ENCODE measurements around the gene PLEKHA6.
A peak's percentile ranks its signal among the peaks of the same experiment; 100 is the strongest.

Gene PLEKHA6

GRCh38 chr1:204206121-204206520 is 153.6 kb downstream of the PLEKHA6 start:
- Histone ChIP-seq H3K4me1 (ENCODE audit: control insufficient read depth, insufficient read depth, low read length) (no peaks in the 10 kb centered on the region), H3K4me3 (ENCODE audit: low read depth, low read length) (no peak overlapping the region), H3K27me3 (ENCODE audit: control insufficient read depth, insufficient read depth, low read length) (no peaks in the 10 kb centered on the region; the same call in 1 of the 2 replicates), H3K36me3 (ENCODE audit: control insufficient read depth, insufficient read depth, low read length) (no peaks in the 10 kb centered on the region), H3K27ac (ENCODE audit: low read depth, low read length) (no peak overlapping the region), H3K9ac (ENCODE audit: low read depth, low read length) (no peak overlapping the region), H3K9me3 (ENCODE audit: control insufficient read depth, insufficient read depth, low read length) (no peaks in the 10 kb centered on the region)

GRCh38 chr1:204205486-204205885 is 154.2 kb downstream of the PLEKHA6 start:
- no peaks in the 10 kb centered on the region; the same call in 1 of the 2 replicates for H3K27me3 ChIP-seq (ENCODE audit: control insufficient read depth, insufficient read depth, low read length)
- H3K4me1 ChIP-seq (ENCODE audit: control insufficient read depth, insufficient read depth, low read length), result no peaks in the 10 kb centered on the region
- H3K9me3 ChIP-seq (ENCODE audit: control insufficient read depth, insufficient read depth, low read length), result no peaks in the 10 kb centered on the region
- H3K27ac ChIP-seq (ENCODE audit: low read depth, low read length), result no peak overlapping the region
- no peaks in the 10 kb centered on the region for H3K36me3 ChIP-seq (ENCODE audit: control insufficient read depth, insufficient read depth, low read length)
- H3K9ac ChIP-seq (ENCODE audit: low read depth, low read length), result no peak overlapping the region
- no peak overlapping the region for H3K4me3 ChIP-seq (ENCODE audit: low read depth, low read length)

GRCh38 chr1:204204944-204205343 is 154.8 kb downstream of the PLEKHA6 start:
- no peak overlapping the region for H3K4me3 ChIP-seq (ENCODE audit: low read depth, low read length)
- H3K4me1 ChIP-seq (ENCODE audit: control insufficient read depth, insufficient read depth, low read length), result no peaks in the 10 kb centered on the region
- no peak overlapping the region for H3K9ac ChIP-seq (ENCODE audit: low read depth, low read length)
- H3K27me3 ChIP-seq (ENCODE audit: control insufficient read depth, insufficient read depth, low read length), result no peaks in the 10 kb centered on the region; the same call in 1 of the 2 replicates
- H3K36me3 ChIP-seq (ENCODE audit: control insufficient read depth, insufficient read depth, low read length), result no peaks in the 10 kb centered on the region
- H3K27ac ChIP-seq (ENCODE audit: low read depth, low read length), result no peak overlapping the region
- H3K9me3 ChIP-seq (ENCODE audit: control insufficient read depth, insufficient read depth, low read length), result no peaks in the 10 kb centered on the region

- Histone ChIP-seq H3K4me1 (ENCODE audit: control insufficient read depth, insufficient read depth, low read length) (no peaks in the 10 kb centered on the region), H3K9ac (ENCODE audit: low read depth, low read length) (no peak overlapping the region), H3K27ac (ENCODE audit: low read depth, low read length) (no peak overlapping the region), H3K36me3 (ENCODE audit: control insufficient read depth, insufficient read depth, low read length) (no peaks in the 10 kb centered on the region), H3K27me3 (ENCODE audit: control insufficient read depth, insufficient read depth, low read length) (no peaks in the 10 kb centered on the region; the same call in 1 of the 2 replicates), H3K4me3 (ENCODE audit: low read depth, low read length) (no peak overlapping the region), H3K9me3 (ENCODE audit: control insufficient read depth, insufficient read depth, low read length) (no peaks in the 10 kb centered on the region)
Measured at GRCh38 chr1:204203206-204203767, 156.4 kb downstream of the PLEKHA6 start.

GRCh38 chr1:204202481-204202880 is 157.2 kb downstream of the PLEKHA6 start:
- no peak overlapping the region for H3K4me3 ChIP-seq (ENCODE audit: low read depth, low read length)
- no peak overlapping the region for H3K9ac ChIP-seq (ENCODE audit: low read depth, low read length)
- no peaks in the 10 kb centered on the region for H3K9me3 ChIP-seq (ENCODE audit: control insufficient read depth, insufficient read depth, low read length)
- no peak overlapping the region for H3K27ac ChIP-seq (ENCODE audit: low read depth, low read length)
- no peaks in the 10 kb centered on the region for H3K36me3 ChIP-seq (ENCODE audit: control insufficient read depth, insufficient read depth, low read length)
- H3K4me1 ChIP-seq (ENCODE audit: control insufficient read depth, insufficient read depth, low read length), result no peaks in the 10 kb centered on the region
- no peaks in the 10 kb centered on the region; the same call in 1 of the 2 replicates for H3K27me3 ChIP-seq (ENCODE audit: control insufficient read depth, insufficient read depth, low read length)

GRCh38 chr1:204201348-204202040 is 158.2 kb downstream of the PLEKHA6 start:
- no peak overlapping the region for H3K4me3 ChIP-seq (ENCODE audit: low read depth, low read length)
- no peaks in the 10 kb centered on the region for H3K9me3 ChIP-seq (ENCODE audit: control insufficient read depth, insufficient read depth, low read length)
- H3K4me1 ChIP-seq (ENCODE audit: control insufficient read depth, insufficient read depth, low read length), result no peaks in the 10 kb centered on the region
- H3K27ac ChIP-seq (ENCODE audit: low read depth, low read length), result no peak overlapping the region
- H3K27me3 ChIP-seq (ENCODE audit: control insufficient read depth, insufficient read depth, low read length), result no peaks in the 10 kb centered on the region; the same call in 1 of the 2 replicates
- no peak overlapping the region for H3K9ac ChIP-seq (ENCODE audit: low read depth, low read length)
- H3K36me3 ChIP-seq (ENCODE audit: control insufficient read depth, insufficient read depth, low read length), result no peaks in the 10 kb centered on the region

- Histone ChIP-seq H3K4me3 (ENCODE audit: low read depth, low read length) (no peak overlapping the region), H3K9me3 (ENCODE audit: control insufficient read depth, insufficient read depth, low read length) (no peaks in the 10 kb centered on the region), H3K36me3 (ENCODE audit: control insufficient read depth, insufficient read depth, low read length) (no peaks in the 10 kb centered on the region), H3K4me1 (ENCODE audit: control insufficient read depth, insufficient read depth, low read length) (no peaks in the 10 kb centered on the region), H3K9ac (ENCODE audit: low read depth, low read length) (no peak overlapping the region), H3K27me3 (ENCODE audit: control insufficient read depth, insufficient read depth, low read length) (no peaks in the 10 kb centered on the region), H3K27ac (ENCODE audit: low read depth, low read length) (no peak overlapping the region)
Measured at GRCh38 chr1:204199579-204199978, 160.2 kb downstream of the PLEKHA6 start.

- Histone ChIP-seq H3K4me3 (ENCODE audit: low read depth, low read length) (no peak overlapping the region), H3K9me3 (ENCODE audit: control insufficient read depth, insufficient read depth, low read length) (no peaks in the 10 kb centered on the region), H3K27ac (ENCODE audit: low read depth, low read length) (peak overlapping the region; percentile 26), H3K9ac (ENCODE audit: low read depth, low read length) (no peak overlapping the region), H3K4me1 (ENCODE audit: control insufficient read depth, insufficient read depth, low read length) (no peaks in the 10 kb centered on the region), H3K27me3 (ENCODE audit: control insufficient read depth, insufficient read depth, low read length) (no peaks in the 10 kb centered on the region), H3K36me3 (ENCODE audit: control insufficient read depth, insufficient read depth, low read length) (no peaks in the 10 kb centered on the region)
Measured at GRCh38 chr1:204198348-204199340, 161.1 kb downstream of the PLEKHA6 start.

GRCh38 chr1:204197068-204197467 is 162.7 kb downstream of the PLEKHA6 start:
- no peaks in the 10 kb centered on the region for H3K9me3 ChIP-seq (ENCODE audit: control insufficient read depth, insufficient read depth, low read length)
- H3K27me3 ChIP-seq (ENCODE audit: control insufficient read depth, insufficient read depth, low read length), result peaks cover 13% of the 10 kb centered on the region
- H3K27ac ChIP-seq (ENCODE audit: low read depth, low read length), result no peak overlapping the region
- no peaks in the 10 kb centered on the region for H3K4me1 ChIP-seq (ENCODE audit: control insufficient read depth, insufficient read depth, low read length)
- H3K4me3 ChIP-seq (ENCODE audit: low read depth, low read length), result no peak overlapping the region
- H3K36me3 ChIP-seq (ENCODE audit: control insufficient read depth, insufficient read depth, low read length), result no peaks in the 10 kb centered on the region
- no peak overlapping the region for H3K9ac ChIP-seq (ENCODE audit: low read depth, low read length)

GRCh38 chr1:204196068-204196795 is 163.5 kb downstream of the PLEKHA6 start, which contains the start of gene KISS1:
KISS1 (minus strand) TSS chr1:204196491; CDS start chr1:204192876, 3,615 bp downstream.
- H3K27ac ChIP-seq (ENCODE audit: low read depth, low read length), result no peak within 1 kb of the TSS

More at GRCh38 chr1:204196068-204196795, 163.5 kb downstream of the PLEKHA6 start, which contains the start of gene KISS1:
- peaks cover 21% of the 10 kb centered on the region for H3K27me3 ChIP-seq (ENCODE audit: control insufficient read depth, insufficient read depth, low read length)
- no peak within 1 kb of the TSS for H3K4me3 ChIP-seq (ENCODE audit: low read depth, low read length)
- no peaks in the 10 kb centered on the region for H3K4me1 ChIP-seq (ENCODE audit: control insufficient read depth, insufficient read depth, low read length)
- H3K9me3 ChIP-seq (ENCODE audit: control insufficient read depth, insufficient read depth, low read length), result no peaks in the 10 kb centered on the region
- H3K36me3 ChIP-seq (ENCODE audit: control insufficient read depth, insufficient read depth, low read length), result no peaks in the 10 kb centered on the region
- no peak within 1 kb of the TSS for H3K9ac ChIP-seq (ENCODE audit: low read depth, low read length)
